Measurements from ENCODE around the gene GRIFIN. TPM values are rescaled to one million over a fixed set of nuclear protein-coding genes. Genes with fewer than 3 reads are reported as not detected.

The GRIFIN gene
- polyA plus RNA-seq, 2 of the 4 experiments (the other 2 are of a cell fraction): not detected

GRCh38 chr7:2488681-2489080 lies 12.5 kb upstream of the GRIFIN start:
- ATAC-seq: no peak
- TF ChIP-seq RARB (CRISPR knock-in tag; IDR thresholded peaks at IDR 0.05) (no peak), MAX (IDR thresholded peaks at IDR 0.05) (no peak), ESRRA (IDR thresholded peaks at IDR 0.05; ENCODE audit: borderline replicate concordance, low read length) (no peak), NFE2L2 (conservative IDR thresholded peaks at IDR 0.05; ENCODE audit: low read length) (no peak), BHLHE40 (IDR thresholded peaks at IDR 0.05; ENCODE audit: low read depth, low read length) (no peak), EP300 (IDR thresholded peaks at IDR 0.05) (no peak)
- Histone ChIP-seq H3K9me3 (peaks cover under 1% of the 10 kb centered on the region; the same call in 1 of the 3 replicates), H3K4me2 (no peak overlapping the region), H3K27ac (no peak overlapping the region), H3K4me3 (no peak overlapping the region), H3K4me1 (no peaks in the 10 kb centered on the region)
- POLR2A ChIA-PET: no interaction called here
- CTCF ChIA-PET: interaction anchor here (0.8 to 2.3 kb wide), 5 partner anchors 11 to 79 kb away, joined by 3 to 14 read pairs (median 7); no protein-coding TSS in a partner anchor
- no peak for DNase-seq (ENCODE audit: low read depth in 1 of 2, low spot score in 1 of 2)
- 53% methylated on average over 9 of the region's 9 CpGs for WGBS (ENCODE audit: missing lambda C conversion rate)
- no peak for FAIRE-seq

- 71% methylated on average over 7 of the region's 8 CpGs for WGBS (ENCODE audit: missing lambda C conversion rate)
- H3K4me3 ChIP-seq: no peak overlapping the region
- H3K27ac ChIP-seq: no peak overlapping the region
- ChIA-PET CTCF (interaction anchor here (0.8 to 2.3 kb wide), 5 partner anchors 11 to 79 kb away, joined by 3 to 14 read pairs (median 7); no protein-coding TSS in a partner anchor), POLR2A (no interaction called here)
- FAIRE-seq (no peak), DNase-seq (ENCODE audit: low read depth in 1 of 2, low spot score in 1 of 2) (no peak), ATAC-seq (peak in 1 of 2 experiments; percentile 36; a peak in 3 of 6 replicates)
- TF ChIP-seq FOSB (CRISPR knock-in tag; IDR thresholded peaks at IDR 0.05): no peak
- TF ChIP-seq HOXB13 (CRISPR knock-in tag; IDR thresholded peaks at IDR 0.05; ENCODE audit: low read depth): no peak
- no peak for TF ChIP-seq RCOR1 (IDR thresholded peaks at IDR 0.05; ENCODE audit: low read depth, low read length)
- no peak for TF ChIP-seq SMC3 (IDR thresholded peaks at IDR 0.05)
- TF ChIP-seq ELK1 (IDR thresholded peaks at IDR 0.05; ENCODE audit: low read depth, low read length): no peak
- TF ChIP-seq USF2 (IDR thresholded peaks at IDR 0.05): no peak
- no peak for TF ChIP-seq RNF2 (IDR thresholded peaks at IDR 0.05; ENCODE audit: borderline replicate concordance, low read depth)
- TF ChIP-seq EP300 (IDR thresholded peaks at IDR 0.05): no peak
- no peak for TF ChIP-seq JUN (IDR thresholded peaks at IDR 0.05)
- peaks cover 5% of the 10 kb centered on the region; the same call in 1 of the 3 replicates for H3K9me3 ChIP-seq
- no peaks in the 10 kb centered on the region for H3K4me1 ChIP-seq
- H3K4me2 ChIP-seq: no peak overlapping the region
Observed at GRCh38 chr7:2488272-2488645, 12.1 kb upstream of the GRIFIN start.

- ChIA-PET CTCF (interaction anchor here (0.5 to 2.3 kb wide), 7 partner anchors 10 to 80 kb away, joined by 3 to 14 read pairs (median 4); no protein-coding TSS in a partner anchor), POLR2A (no interaction called here)
- no peaks in the 10 kb centered on the region for H3K4me1 ChIP-seq
- no peak overlapping the region for H3K4me2 ChIP-seq
- ATAC-seq: 0 out of 6 replicates have a peak, but pooled peaks of 1 of the 2 experiments have one; percentile 15
- no peak overlapping the region for H3K4me3 ChIP-seq
- FAIRE-seq: no peak
- H3K9me3 ChIP-seq: peaks cover 10% of the 10 kb centered on the region; the same call in 2 of the 3 replicates
- 74% methylated on average over 12 of the region's 14 CpGs for WGBS (ENCODE audit: missing lambda C conversion rate)
- no peak for DNase-seq (ENCODE audit: low read depth in 1 of 2, low spot score in 1 of 2)
- no peak overlapping the region for H3K27ac ChIP-seq
- TF ChIP-seq ELK1 (IDR thresholded peaks at IDR 0.05; ENCODE audit: low read depth, low read length) (no peak), KDM1A (IDR thresholded peaks at IDR 0.05; ENCODE audit: low read depth) (no peak), HES2 (IDR thresholded peaks at IDR 0.05) (no peak), REST (IDR thresholded peaks at IDR 0.05) (no peak), FOSL2 (IDR thresholded peaks at IDR 0.05) (no peak), FOSL2 (CRISPR knock-in tag; IDR thresholded peaks at IDR 0.05) (no peak), CHD4 (IDR thresholded peaks at IDR 0.05; ENCODE audit: borderline replicate concordance) (no peak), CBX8 (IDR thresholded peaks at IDR 0.05) (no peak), CEBPB (IDR thresholded peaks at IDR 0.05) (no peak), MYC (IDR thresholded peaks at IDR 0.05; ENCODE audit: borderline replicate concordance, low read length) (no peak), EHF (CRISPR knock-in tag; IDR thresholded peaks at IDR 0.05) (no peak), EHMT2 (IDR thresholded peaks at IDR 0.05; ENCODE audit: low read depth) (no peak), MAZ (IDR thresholded peaks at IDR 0.05; ENCODE audit: borderline replicate concordance, low read depth, low read length) (no peak), RCOR1 (IDR thresholded peaks at IDR 0.05; ENCODE audit: low read depth, low read length) (no peak), TP53 (CRISPR knock-in tag; IDR thresholded peaks at IDR 0.05) (no peak)
Observed at GRCh38 chr7:2487586-2488271, 11.5 kb upstream of the GRIFIN start.

All from A549 (cell line).